ENCODE data around the gene NLGN2.

Gene NLGN2

DNA sequence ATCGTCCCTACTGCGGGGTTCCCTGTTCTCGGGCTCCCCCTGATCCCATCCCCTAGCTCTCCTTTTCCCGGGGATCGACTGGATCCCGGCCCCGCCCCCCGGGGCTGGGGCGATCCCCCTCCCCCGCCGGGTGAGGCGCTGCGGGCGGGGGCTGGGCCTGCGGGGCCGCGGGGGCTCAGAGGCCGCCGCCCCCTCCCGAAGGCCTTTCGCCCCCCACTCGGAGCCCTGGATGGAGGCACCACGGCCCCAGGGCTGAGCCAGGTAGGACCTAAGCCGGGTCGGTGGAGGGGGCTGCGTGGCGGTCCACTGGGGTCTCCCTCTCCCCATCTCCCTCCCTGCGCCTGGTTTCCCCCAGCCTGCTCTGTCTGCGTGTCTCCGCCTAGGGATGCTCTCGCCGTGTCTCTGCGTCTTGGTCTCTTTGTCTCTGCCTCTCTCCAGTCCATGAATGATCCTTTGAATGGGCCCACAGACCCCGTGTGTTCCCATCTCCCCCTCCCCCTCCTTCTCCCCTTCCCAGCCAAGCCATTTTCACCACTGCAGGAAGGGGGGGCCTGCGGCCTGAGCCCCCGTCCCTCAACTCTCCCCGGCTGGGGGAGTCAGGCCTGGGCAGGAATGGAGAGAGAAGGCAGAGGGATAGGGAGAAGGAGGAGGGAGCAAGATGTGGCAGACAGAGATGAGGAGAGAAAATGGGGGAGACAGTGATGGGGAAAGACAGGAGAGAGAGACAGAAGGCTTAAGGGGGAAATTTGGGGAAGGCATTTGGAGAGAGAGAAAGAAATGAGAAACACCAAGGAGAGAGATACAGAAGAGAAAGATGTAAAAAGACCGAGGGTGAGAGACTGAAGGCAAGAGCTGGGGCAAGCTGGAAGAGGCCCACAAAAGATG, 2.1 kb upstream of the NLGN2 start:
- no peak for DNase-seq (ENCODE audit: low spot score)
- ChIA-PET CTCF (no interaction called here), POLR2A (ENCODE audit: low non-redundant PET) (interaction anchor here (0.6 kb wide), 2 partner anchors 79 to 115 kb away, joined by 3 read pairs; no protein-coding TSS in a partner anchor)
- TF ChIP-seq, protein P1, sequence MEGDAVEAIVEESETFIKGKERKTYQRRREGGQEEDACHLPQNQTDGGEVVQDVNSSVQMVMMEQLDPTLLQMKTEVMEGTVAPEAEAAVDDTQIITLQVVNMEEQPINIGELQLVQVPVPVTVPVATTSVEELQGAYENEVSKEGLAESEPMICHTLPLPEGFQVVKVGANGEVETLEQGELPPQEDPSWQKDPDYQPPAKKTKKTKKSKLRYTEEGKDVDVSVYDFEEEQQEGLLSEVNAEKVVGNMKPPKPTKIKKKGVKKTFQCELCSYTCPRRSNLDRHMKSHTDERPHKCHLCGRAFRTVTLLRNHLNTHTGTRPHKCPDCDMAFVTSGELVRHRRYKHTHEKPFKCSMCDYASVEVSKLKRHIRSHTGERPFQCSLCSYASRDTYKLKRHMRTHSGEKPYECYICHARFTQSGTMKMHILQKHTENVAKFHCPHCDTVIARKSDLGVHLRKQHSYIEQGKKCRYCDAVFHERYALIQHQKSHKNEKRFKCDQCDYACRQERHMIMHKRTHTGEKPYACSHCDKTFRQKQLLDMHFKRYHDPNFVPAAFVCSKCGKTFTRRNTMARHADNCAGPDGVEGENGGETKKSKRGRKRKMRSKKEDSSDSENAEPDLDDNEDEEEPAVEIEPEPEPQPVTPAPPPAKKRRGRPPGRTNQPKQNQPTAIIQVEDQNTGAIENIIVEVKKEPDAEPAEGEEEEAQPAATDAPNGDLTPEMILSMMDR (conservative IDR thresholded peaks at IDR 0.05; ENCODE audit: low read depth) = no peak
- peak overlapping the region; percentile 88 for H3K27ac ChIP-seq

DNA sequence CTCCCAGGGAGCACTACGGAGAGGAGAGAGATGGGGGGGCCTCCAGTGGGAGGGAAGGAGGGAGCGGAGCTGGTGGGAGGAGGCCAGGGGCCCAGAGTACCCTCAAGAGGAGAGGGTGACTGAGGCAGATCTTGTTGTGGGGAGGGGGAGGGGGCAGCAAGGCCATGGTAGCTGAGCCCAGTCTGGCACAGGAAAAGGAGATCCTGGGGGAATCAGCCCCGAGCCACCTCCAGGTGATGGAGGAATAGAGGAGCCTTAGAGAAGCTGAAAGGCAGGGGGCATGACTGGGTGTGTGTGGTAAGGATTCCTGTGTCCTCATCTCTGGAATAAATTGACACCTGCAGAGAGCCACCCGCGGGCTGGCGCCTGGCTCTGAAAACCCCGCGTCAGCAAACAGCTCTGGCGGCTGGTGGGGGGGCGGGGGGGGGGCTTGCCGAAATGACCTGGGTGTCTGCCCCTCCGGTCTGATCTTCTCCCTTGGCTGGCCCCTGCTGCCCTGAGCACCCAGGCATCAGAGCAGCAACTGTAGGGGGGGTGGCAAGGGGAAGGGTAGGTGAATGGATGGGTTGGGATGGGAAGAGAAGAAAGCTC, 1.3 kb upstream of the NLGN2 start:
- DNase-seq (ENCODE audit: low spot score) = no peak
- CTCF ChIA-PET = no interaction called here
- POLR2A ChIA-PET (ENCODE audit: low non-redundant PET) = interaction anchor here (0.6 kb wide), 1 partner anchor 78 kb away, joined by 3 read pairs; no protein-coding TSS in a partner anchor
- TF ChIP-seq, protein P1 (conservative IDR thresholded peaks at IDR 0.05; ENCODE audit: low read depth) = no peak
- peak overlapping the region; percentile 88 for H3K27ac ChIP-seq

DNA sequence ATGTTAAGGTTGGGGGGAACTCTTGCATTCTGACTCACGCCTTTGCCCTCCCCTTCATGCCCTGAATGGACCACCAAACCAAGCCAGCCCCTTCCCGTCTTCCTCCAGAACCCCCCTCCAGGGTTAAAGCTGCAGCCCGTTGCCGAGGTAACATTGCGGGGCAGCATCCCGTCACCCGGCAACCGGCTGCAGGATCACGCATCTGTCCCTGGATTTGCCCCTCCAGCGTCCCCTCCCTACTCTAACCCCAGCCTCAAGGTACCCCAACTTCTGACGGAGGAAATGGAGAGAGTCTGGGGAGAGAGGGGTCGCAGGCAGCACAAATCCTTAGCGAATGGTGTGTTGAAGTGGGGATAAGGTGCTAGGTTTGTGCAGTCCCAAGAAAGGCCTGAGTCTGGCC, 563 bp upstream of the NLGN2 start:
- TF ChIP-seq, protein P1 (conservative IDR thresholded peaks at IDR 0.05; ENCODE audit: low read depth) = no peak
- DNase-seq (ENCODE audit: low spot score) = no peak
- CTCF ChIA-PET = no interaction called here
- H3K27ac ChIP-seq = peak overlapping the region; percentile 34
- POLR2A ChIA-PET (ENCODE audit: low non-redundant PET) = no interaction called here

DNA sequence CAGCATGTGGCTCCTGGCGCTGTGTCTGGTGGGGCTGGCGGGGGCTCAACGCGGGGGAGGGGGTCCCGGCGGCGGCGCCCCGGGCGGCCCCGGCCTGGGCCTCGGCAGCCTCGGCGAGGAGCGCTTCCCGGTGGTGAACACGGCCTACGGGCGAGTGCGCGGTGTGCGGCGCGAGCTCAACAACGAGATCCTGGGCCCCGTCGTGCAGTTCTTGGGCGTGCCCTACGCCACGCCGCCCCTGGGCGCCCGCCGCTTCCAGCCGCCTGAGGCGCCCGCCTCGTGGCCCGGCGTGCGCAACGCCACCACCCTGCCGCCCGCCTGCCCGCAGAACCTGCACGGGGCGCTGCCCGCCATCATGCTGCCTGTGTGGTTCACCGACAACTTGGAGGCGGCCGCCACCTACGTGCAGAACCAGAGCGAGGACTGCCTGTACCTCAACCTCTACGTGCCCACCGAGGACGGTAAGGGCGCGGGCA, 645 bp downstream of the NLGN2 start:
- DNase-seq (ENCODE audit: low spot score) = no peak
- TF ChIP-seq, protein P1 (conservative IDR thresholded peaks at IDR 0.05; ENCODE audit: low read depth) = no peak
- H3K27ac ChIP-seq = no peak overlapping the region
- ChIA-PET CTCF (no interaction called here), POLR2A (ENCODE audit: low non-redundant PET) (no interaction called here)

DNA sequence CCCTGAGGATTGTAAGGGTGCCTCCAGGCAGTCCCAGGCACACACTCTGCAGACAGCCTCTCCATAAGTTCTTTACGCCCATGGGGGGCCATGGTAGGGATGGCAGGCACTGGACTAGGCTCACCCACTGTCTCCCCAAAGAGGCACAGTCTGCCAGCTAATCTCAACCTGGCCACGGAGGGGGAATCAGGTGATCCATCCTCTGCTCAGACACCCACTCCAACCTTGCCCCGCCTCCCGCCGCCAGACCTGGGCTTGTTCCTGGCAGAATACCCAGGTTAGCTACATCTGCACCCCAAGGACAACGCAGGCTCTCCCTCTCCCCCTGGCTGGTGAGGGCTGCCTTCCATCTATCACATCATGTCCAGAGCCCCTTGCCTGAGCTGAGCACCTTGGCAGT, 1.2 kb downstream of the NLGN2 start:
- H3K27ac ChIP-seq = peak overlapping the region; percentile 26
- ChIA-PET POLR2A (ENCODE audit: low non-redundant PET) (no interaction called here), CTCF (no interaction called here)
- TF ChIP-seq, protein P1 (conservative IDR thresholded peaks at IDR 0.05; ENCODE audit: low read depth) = no peak
- DNase-seq (ENCODE audit: low spot score) = no peak

DNA sequence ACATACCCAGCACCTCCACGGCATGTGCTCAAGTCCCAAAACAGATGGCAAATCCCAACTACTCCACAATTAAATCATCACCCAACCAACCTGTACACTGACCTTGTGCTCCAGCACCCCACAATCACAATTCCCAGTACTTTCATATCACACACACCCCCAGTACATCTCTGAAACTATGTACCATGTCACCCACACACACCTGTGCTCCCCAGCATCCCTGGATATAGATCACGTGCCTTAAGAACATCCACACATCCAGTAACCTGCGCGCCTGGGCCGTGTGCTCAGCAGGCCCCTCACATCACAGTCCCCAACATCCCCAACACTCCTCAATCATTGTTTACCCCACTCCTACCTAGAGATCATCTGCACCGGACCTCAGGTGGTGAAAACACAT, 2.1 kb downstream of the NLGN2 start:
- POLR2A ChIA-PET (ENCODE audit: low non-redundant PET) = no interaction called here
- CTCF ChIA-PET = no interaction called here

More for the DNA sequence above, 2.1 kb downstream of the NLGN2 start:
- H3K27ac ChIP-seq = peak overlapping the region; percentile 26
- TF ChIP-seq, protein P1 (conservative IDR thresholded peaks at IDR 0.05; ENCODE audit: low read depth) = no peak
- no peak for DNase-seq (ENCODE audit: low spot score)
